HG03039 (cell line): ENCODE measurements around the gene KLF12.

Source experiments
- ATAC-seq: cut with Tn5 transposase; IDR thresholded peaks from one replicate; pipeline ENCODE4 v1.9.1; 2021; ENCODE audit warnings: mild to moderate bottlenecking, moderate library complexity; ENCODE audit not compliant: unreplicated experiment

The KLF12 gene

GRCh38 chr13:74135326-74136083, 1.3 kb upstream of the KLF12 start:
- ATAC-seq: peak; percentile 41

DNA sequence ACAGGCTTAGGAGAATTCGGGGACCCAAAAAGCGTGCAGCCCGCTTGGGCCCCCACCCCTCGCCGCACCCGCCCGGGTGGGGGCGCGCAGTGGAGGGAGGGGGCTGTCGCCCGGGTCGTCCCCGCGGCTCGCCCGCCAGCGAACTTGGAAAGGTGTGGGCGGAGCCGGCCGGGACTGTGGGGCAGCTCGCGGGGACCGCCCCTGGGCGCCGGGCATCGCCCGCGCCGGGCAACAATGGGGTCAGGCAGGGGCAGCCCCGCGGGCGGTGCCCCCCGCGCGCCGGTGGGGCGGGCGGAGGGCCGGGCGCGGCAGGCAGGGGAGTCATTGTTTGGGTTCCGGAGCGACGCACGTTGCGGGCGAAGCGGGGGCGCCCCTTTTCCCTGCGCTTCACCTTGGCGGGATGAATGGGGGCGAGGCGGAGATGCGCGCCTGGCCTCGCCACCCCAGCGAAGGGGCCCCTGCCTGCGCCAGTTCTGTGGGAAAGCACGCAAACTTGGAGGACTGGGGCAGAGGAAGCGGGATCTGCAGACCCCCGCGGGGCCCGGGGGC, 647 bp upstream of the KLF12 start:
- ATAC-seq: peak; percentile 27

GRCh38 chr13:74133657-74134201, 475 bp downstream of the KLF12 start:
- ATAC-seq: peak; percentile 30

- ATAC-seq: no peak
These were observed 1.2 kb downstream of the KLF12 start for GRCh38 chr13:74132776-74133656.

- ATAC-seq: no peak
These were observed 1.9 kb downstream of the KLF12 start for GRCh38 chr13:74132152-74132775.

GRCh38 chr13:74131227-74131626, 3.0 kb downstream of the KLF12 start:
- ATAC-seq: no peak

GRCh38 chr13:74129500-74130191, 4.6 kb downstream of the KLF12 start:
- ATAC-seq: no peak

GRCh38 chr13:74128156-74128767, 5.9 kb downstream of the KLF12 start:
- ATAC-seq: no peak

DNA sequence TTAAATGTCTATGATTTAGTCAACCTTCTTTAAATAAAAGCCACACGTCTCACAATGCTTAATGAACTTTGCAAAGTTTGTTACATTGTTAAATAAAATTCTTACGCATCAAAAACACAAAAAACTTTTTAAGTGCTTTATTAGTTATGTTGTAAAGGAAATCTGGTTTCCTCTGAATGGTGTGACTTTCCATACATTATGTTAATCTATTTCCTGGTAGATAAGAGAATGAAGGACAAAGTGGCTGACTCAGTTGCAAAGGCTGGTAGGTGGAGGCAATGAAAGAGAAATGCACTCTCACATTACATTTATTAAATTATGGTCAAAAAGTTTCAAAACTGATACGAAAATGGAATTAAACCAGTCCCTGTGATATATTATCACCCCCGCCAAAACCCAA, 15.9 kb downstream of the KLF12 start:
- ATAC-seq: no peak

GRCh38 chr13:74117207-74117705, 16.9 kb downstream of the KLF12 start:
- ATAC-seq: no peak

- no peak for ATAC-seq
These were observed 19.1 kb downstream of the KLF12 start for GRCh38 chr13:74115133-74115532.

DNA sequence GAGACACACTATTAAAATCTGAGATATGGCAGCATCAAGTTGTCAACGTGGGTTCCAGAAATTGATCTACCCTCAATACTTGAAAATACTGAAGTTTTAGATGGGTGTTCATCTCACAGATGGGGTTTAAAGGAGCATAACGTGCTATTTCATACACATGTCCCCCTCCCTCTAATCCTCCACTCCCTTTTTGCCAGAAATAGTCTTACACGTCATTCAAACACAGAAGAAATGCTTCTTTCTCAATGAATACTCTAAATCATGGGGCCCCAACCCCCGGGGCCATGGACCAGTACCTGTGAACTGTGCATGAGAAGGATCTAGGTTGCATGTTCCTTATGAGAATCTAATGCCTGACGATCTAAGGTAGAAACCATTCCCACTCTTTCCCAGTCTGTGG, 19.6 kb downstream of the KLF12 start:
- ATAC-seq: no peak

DNA sequence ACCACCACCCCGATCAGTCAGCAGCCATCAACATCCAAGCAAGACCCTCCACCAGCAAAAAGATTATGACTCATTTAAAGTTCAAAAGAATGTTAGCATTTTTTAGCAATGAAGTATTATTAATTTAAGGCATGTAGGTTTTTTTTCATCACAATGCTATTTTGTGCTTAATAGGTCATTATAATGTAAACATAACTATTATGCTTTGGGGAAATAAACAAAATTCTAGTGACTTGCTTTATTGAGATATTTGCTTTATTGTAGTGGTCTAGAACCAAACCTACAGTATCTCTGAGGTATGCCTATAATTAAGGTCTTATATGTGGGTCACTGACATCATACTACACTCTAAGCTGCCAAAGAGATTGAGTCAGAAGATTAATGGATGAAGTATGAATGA, 20.0 kb downstream of the KLF12 start:
- no peak for ATAC-seq

- ATAC-seq: no peak
These were observed 22.0 kb downstream of the KLF12 start for GRCh38 chr13:74111901-74112824.

DNA sequence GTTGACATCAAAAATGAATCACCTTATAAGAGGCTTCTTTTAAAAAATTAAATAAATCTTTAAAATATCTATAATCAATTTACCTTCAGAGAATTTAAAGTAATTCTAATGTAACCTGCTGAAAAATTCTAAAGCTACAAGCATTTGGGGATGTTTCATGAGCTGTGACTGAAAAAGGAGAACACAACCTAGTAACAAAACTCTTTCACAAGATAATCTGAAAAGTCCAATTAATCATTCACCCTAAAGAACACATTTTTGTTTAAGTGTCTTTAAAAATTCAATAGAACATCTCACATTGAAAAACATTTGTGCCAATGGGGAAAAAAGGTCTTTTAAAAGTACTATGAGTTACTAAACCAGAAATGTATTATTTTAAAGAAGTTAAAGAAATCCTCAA, 22.8 kb downstream of the KLF12 start:
- no peak for ATAC-seq

GRCh38 chr13:74110053-74110452, 24.2 kb downstream of the KLF12 start:
- ATAC-seq: no peak

- no peak for ATAC-seq
These were observed 26.6 kb downstream of the KLF12 start for GRCh38 chr13:74107598-74107997.

DNA sequence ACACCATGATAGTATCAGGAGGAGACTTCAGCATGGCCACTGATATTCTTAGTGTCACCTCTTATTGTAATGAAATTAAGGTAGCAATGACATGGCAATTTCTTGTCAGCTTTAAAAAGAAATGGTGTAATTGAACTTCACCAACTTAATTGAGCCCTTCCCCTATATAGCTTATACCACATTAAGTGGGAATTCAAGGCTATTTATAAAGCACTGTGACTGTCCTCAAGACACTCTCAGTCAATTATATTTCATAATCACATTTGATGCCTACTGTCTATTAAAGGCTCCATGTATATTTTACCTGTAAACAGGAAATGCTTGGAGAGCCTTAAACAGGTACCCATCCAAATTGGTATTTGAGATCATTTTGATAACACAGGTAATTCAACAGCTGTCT, 28.3 kb downstream of the KLF12 start:
- no peak for ATAC-seq
